T-helper 2 cell (primary cell): ENCODE measurements around the gene DNAJC12.
"Not testable (repeated sequence)": the region's sequence is repeated elsewhere in the genome, so short reads cannot be mapped to it uniquely, and the experiment has no call there.

Experiments used
- DNase-seq, 5 experiments: peaks; one replicate each; pipeline versions ENCODE4 v3.0.0 to v3.0.0-alpha.2; 2012 to 2022

Gene DNAJC12

GRCh38 chr10:67790534-67791408 lies 47.2 kb downstream of the DNAJC12 start:
- DNase-seq, result peak in 1 of 5 experiments; percentile 78

- DNase-seq, result no peak
Measured at GRCh38 chr10:67789769-67790168, 48.2 kb downstream of the DNAJC12 start.

- DNase-seq, result peak; percentile 22 to 75 (median 50)
Measured at GRCh38 chr10:67788028-67788886, 49.7 kb downstream of the DNAJC12 start.

- DNase-seq, result peak in 1 of 5 experiments; percentile 88
Measured at GRCh38 chr10:67785098-67785497, 52.9 kb downstream of the DNAJC12 start.

GRCh38 chr10:67784474-67784873 lies 53.5 kb downstream of the DNAJC12 start:
- DNase-seq, result no peak

GRCh38 chr10:67783606-67784294 lies 54.2 kb downstream of the DNAJC12 start:
- DNase-seq, result peak in 1 of 5 experiments; percentile 61

- no peak for DNase-seq
Measured at GRCh38 chr10:67782530-67782929, 55.5 kb downstream of the DNAJC12 start.

- DNase-seq, result no peak
Measured at GRCh38 chr10:67780759-67781538, 57.0 kb downstream of the DNAJC12 start.

- DNase-seq, result not testable (repeated sequence)
Measured at GRCh38 chr10:67780204-67780621, 57.8 kb downstream of the DNAJC12 start.

GRCh38 chr10:67779465-67780203 lies 58.4 kb downstream of the DNAJC12 start:
- DNase-seq, result peak in 4 of 5 experiments; percentile 29 to 84 (median 54)

GRCh38 chr10:67776371-67776770 lies 61.6 kb downstream of the DNAJC12 start:
- no peak for DNase-seq

GRCh38 chr10:67775279-67775678 lies 62.7 kb downstream of the DNAJC12 start:
- DNase-seq, result no peak

- peak in 1 of 5 experiments; percentile 81 for DNase-seq
Measured at GRCh38 chr10:67772894-67773511, 65.0 kb downstream of the DNAJC12 start.

- no peak for DNase-seq
Measured at GRCh38 chr10:67772151-67772550, 65.8 kb downstream of the DNAJC12 start.

GRCh38 chr10:67771200-67771599 lies 66.8 kb downstream of the DNAJC12 start:
- DNase-seq, result peak in 1 of 5 experiments; percentile 81

GRCh38 chr10:67770537-67770936 lies 67.5 kb downstream of the DNAJC12 start:
- DNase-seq, result no peak

- no peak for DNase-seq
Measured at GRCh38 chr10:67767244-67767643, 70.7 kb downstream of the DNAJC12 start.

GRCh38 chr10:67764012-67764822 lies 73.8 kb downstream of the DNAJC12 start:
- peak; percentile 82 to 99 (median 95) for DNase-seq

GRCh38 chr10:67763499-67764011 lies 74.4 kb downstream of the DNAJC12 start:
- peak; percentile 40 to 85 (median 69) for DNase-seq
